ENCODE data around the gene FBLN5. TPM values are rescaled to one million over a fixed set of nuclear protein-coding genes. Genes with fewer than 3 reads are reported as not detected.

FBLN5 gene
- total RNA-seq, 1 experiment from 2014 or later: 3.3 TPM

GRCh38 chr14:91946622-91947474, 646 bp downstream of the FBLN5 start:
- DNase-seq (ENCODE audit: low read depth, low spot score): no peak
- Histone ChIP-seq H3K9ac (ENCODE audit: low read length) (peak overlapping the region; percentile 27; the same call in 1 of the 2 replicates), H3K9me3 (ENCODE audit: control insufficient read depth in 1 of 2, insufficient read depth in 1 of 2, low read depth in 1 of 2, low read length in 2 of 2) (no peaks in the 10 kb centered on the region), H3K36me3 (ENCODE audit: control insufficient read depth in 1 of 2, insufficient read depth in 2 of 2, low read length in 2 of 2) (no peaks in the 10 kb centered on the region), H3K27ac (ENCODE audit: low read depth, low read length) (no peak overlapping the region), H4K20me1 (ENCODE audit: insufficient read depth) (no peaks in the 10 kb centered on the region), H3K9me2 (ENCODE audit: insufficient read depth) (no peaks in the 10 kb centered on the region), H2AFZ (ENCODE audit: low read depth, low read length, poor library complexity, severe bottlenecking) (no peak overlapping the region), H3K79me2 (ENCODE audit: insufficient read depth, low read length) (no peaks in the 10 kb centered on the region), H3K4me1 (ENCODE audit: control insufficient read depth in 1 of 2, insufficient read depth in 2 of 2, low read length in 2 of 2) (no peaks in the 10 kb centered on the region; a peak in 1 of 4 replicates), H3K27me3 (ENCODE audit: insufficient read depth, low read length) (no peaks in the 10 kb centered on the region), H3K4me3 (replicated peaks in 1 of 2; ENCODE audit: low read depth in 1 of 2, low read length in 2 of 2) (peak overlapping the region; percentile 30 to 47), H3K4me2 (ENCODE audit: low read length) (peak overlapping the region; percentile 68)
- ChIA-PET CTCF (interaction anchor here (0.7 kb wide), 1 partner anchor 22 kb away, joined by 4 read pairs; no protein-coding TSS in a partner anchor), POLR2A (no interaction called here), RAD21 (ENCODE audit: low non-redundant PET in 1 of 2, low total read pairs in 2 of 2, uncharacterized antibody in 2 of 2, unreplicated experiment in 2 of 2) (no interaction called here)
- TF ChIP-seq TCF7L2 (IDR thresholded peaks at IDR 0.05; ENCODE audit: borderline replicate concordance, extremely low read depth, insufficient read depth, insufficient read length): no peak
- BruUV-seq (replicated peaks): no TSS peak
- intact Hi-C loops (cut with micrococcal nuclease): no loop called here
- ATAC-seq: peak; percentile 28; the same call in 1 of the 2 replicates

GRCh38 chr14:91945751-91946621, 1.5 kb downstream of the FBLN5 start:
- ATAC-seq: no peak
- H3K9ac ChIP-seq (ENCODE audit: low read length): no peak overlapping the region
- H2AFZ ChIP-seq (ENCODE audit: low read depth, low read length, poor library complexity, severe bottlenecking): no peak overlapping the region
- H3K4me3 ChIP-seq (replicated peaks in 1 of 2; ENCODE audit: low read depth in 1 of 2, low read length in 2 of 2): no peak overlapping the region
- H3K79me2 ChIP-seq (ENCODE audit: insufficient read depth, low read length): no peaks in the 10 kb centered on the region
- no peaks in the 10 kb centered on the region for H3K27me3 ChIP-seq (ENCODE audit: insufficient read depth, low read length)
- ChIA-PET CTCF (interaction anchor here (0.7 kb wide), 1 partner anchor 21 kb away, joined by 4 read pairs; no protein-coding TSS in a partner anchor), RAD21 (ENCODE audit: low non-redundant PET in 1 of 2, low total read pairs in 2 of 2, uncharacterized antibody in 2 of 2, unreplicated experiment in 2 of 2) (no interaction called here), POLR2A (no interaction called here)
- H3K36me3 ChIP-seq (ENCODE audit: control insufficient read depth in 1 of 2, insufficient read depth in 2 of 2, low read length in 2 of 2): no peaks in the 10 kb centered on the region
- H3K9me3 ChIP-seq (ENCODE audit: control insufficient read depth in 1 of 2, insufficient read depth in 1 of 2, low read depth in 1 of 2, low read length in 2 of 2): no peaks in the 10 kb centered on the region
- H3K4me1 ChIP-seq (ENCODE audit: control insufficient read depth in 1 of 2, insufficient read depth in 2 of 2, low read length in 2 of 2): no peaks in the 10 kb centered on the region; a peak in 1 of 4 replicates
- intact Hi-C loops (cut with micrococcal nuclease): no loop called here
- no peak overlapping the region for H3K27ac ChIP-seq (ENCODE audit: low read depth, low read length)
- no TSS peak for BruUV-seq (replicated peaks)
- DNase-seq (ENCODE audit: low read depth, low spot score): no peak
- no peak overlapping the region for H3K4me2 ChIP-seq (ENCODE audit: low read length)
- no peaks in the 10 kb centered on the region for H3K9me2 ChIP-seq (ENCODE audit: insufficient read depth)
- H4K20me1 ChIP-seq (ENCODE audit: insufficient read depth): no peaks in the 10 kb centered on the region
- no peak for TF ChIP-seq MAX (IDR thresholded peaks at IDR 0.05)
- TF ChIP-seq TCF7L2 (IDR thresholded peaks at IDR 0.05; ENCODE audit: borderline replicate concordance, extremely low read depth, insufficient read depth, insufficient read length): no peak
- TF ChIP-seq SP1 (IDR thresholded peaks at IDR 0.05; ENCODE audit: low read depth): no peak
- TF ChIP-seq ZNF274 (IDR thresholded peaks at IDR 0.05; ENCODE audit: low read depth, low read length): no peak
- TF ChIP-seq POLR2AphosphoS5 (IDR thresholded peaks at IDR 0.05; ENCODE audit: low read depth, low read length): no peak
- TF ChIP-seq POLR2A (IDR thresholded peaks at IDR 0.05; ENCODE audit: borderline replicate concordance, extremely low read depth, insufficient read depth, insufficient read length): no peak
- TF ChIP-seq, protein P1, sequence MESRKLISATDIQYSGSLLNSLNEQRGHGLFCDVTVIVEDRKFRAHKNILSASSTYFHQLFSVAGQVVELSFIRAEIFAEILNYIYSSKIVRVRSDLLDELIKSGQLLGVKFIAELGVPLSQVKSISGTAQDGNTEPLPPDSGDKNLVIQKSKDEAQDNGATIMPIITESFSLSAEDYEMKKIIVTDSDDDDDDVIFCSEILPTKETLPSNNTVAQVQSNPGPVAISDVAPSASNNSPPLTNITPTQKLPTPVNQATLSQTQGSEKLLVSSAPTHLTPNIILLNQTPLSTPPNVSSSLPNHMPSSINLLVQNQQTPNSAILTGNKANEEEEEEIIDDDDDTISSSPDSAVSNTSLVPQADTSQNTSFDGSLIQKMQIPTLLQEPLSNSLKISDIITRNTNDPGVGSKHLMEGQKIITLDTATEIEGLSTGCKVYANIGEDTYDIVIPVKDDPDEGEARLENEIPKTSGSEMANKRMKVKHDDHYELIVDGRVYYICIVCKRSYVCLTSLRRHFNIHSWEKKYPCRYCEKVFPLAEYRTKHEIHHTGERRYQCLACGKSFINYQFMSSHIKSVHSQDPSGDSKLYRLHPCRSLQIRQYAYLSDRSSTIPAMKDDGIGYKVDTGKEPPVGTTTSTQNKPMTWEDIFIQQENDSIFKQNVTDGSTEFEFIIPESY (IDR thresholded peaks at IDR 0.05; ENCODE audit: extremely low read depth, insufficient replicate concordance, low read length): no peak
- TF ChIP-seq, protein P2, sequence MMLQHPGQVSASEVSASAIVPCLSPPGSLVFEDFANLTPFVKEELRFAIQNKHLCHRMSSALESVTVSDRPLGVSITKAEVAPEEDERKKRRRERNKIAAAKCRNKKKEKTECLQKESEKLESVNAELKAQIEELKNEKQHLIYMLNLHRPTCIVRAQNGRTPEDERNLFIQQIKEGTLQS (IDR thresholded peaks at IDR 0.05): no peak
- TF ChIP-seq EGR1 (IDR thresholded peaks at IDR 0.05; ENCODE audit: low read depth): no peak
- TF ChIP-seq EZH2phosphoT487 (IDR thresholded peaks at IDR 0.05; ENCODE audit: borderline replicate concordance): no peak
- no peak for TF ChIP-seq CBX3 (IDR thresholded peaks at IDR 0.05; ENCODE audit: low read depth)
- no peak for TF ChIP-seq JUND (IDR thresholded peaks at IDR 0.05)
- no peak for TF ChIP-seq YY1 (IDR thresholded peaks at IDR 0.05; ENCODE audit: extremely low read depth, insufficient replicate concordance, low read depth, low read length)
